Hepatocyte (in vitro differentiated cells): ENCODE data around the gene CAVIN1.
"Not testable (repeated sequence)": the region's sequence is repeated elsewhere in the genome, so short reads cannot be mapped to it uniquely, and the experiment has no call there.

Experiments
- CTCF ChIP-seq: fragments of 200-600 bp; sonication (generic); IDR thresholded peaks from 2 replicates; pipeline ENCODE4 v1.5.1; 2016; ENCODE audit warnings: antibody characterized with exemption, mild to moderate bottlenecking; ENCODE audit not compliant: poor library complexity
- EZH2 ChIP-seq: fragments of 200-600 bp; sonication (generic); IDR thresholded peaks from 2 replicates; pipeline ENCODE4 v1.6.1; 2016; ENCODE audit warnings: antibody characterized with exemption, mild to moderate bottlenecking, borderline replicate concordance

GRCh38 chr17:42449838-42450237 lies 26.8 kb upstream of the CAVIN1 start:
- TF ChIP-seq CTCF, EZH2: not testable (repeated sequence)
